Measurements from ENCODE around the gene GEMIN7. TPM values are rescaled to one million over a fixed set of nuclear protein-coding genes. Genes with fewer than 3 reads are reported as not detected.

Gene GEMIN7
- total and polyA plus RNA-seq, 4 donors = 10.0 to 25.2 (median 19.4) TPM

DNA sequence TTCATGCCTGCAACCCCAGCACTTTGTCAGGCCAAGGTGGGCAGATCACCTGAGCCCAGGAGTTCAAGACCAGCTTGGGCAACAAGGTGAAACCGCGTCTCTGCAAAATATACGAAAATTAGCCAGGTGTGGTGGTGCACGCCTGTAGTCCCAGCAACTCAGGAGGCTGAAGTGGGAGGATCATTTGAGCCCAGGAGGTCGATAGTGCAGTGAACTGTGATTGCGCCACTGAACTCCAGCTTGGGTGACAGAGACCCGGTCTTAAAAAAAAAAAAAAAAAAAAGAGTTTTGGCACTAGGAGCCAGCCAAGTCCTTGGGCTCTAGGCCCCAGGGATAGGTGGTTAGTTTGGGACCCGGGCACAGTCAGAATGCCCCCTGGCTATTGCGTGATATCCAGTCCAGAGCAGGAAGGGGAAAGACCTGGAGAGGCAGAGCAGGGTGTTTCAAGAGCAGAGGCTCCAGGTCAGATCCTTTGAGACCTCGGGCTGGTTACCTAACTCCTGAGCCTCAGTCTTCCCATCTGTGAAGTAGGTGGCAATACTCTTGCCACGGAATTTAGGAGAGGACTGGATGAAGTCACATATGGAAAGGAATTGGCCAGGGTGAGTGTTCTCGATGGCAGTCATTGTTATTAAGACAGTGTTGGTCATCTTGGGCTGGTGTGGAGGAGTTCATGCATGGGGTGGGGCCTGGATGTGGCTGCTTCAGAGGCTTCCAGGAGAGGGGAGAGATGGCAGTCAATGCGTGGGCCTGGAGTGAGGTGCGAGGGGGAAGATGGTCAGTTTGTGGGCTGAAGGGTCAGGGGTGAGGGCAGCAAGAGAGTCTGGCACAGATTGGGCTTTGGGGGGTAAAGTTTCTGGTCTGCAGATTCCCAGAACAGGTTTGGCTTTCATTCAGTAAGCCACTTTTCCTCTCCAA is 16.7 kb downstream of the GEMIN7 start:
- Histone ChIP-seq H3K4me1 (ENCODE audit: control insufficient read depth in 4 of 4, insufficient read depth in 4 of 4, low read length in 3 of 4) (peaks cover 10 to 73% (median 42%) of the 10 kb centered on the region in 4 donors), H3K27me3 (ENCODE audit: control insufficient read depth in 4 of 4, insufficient read depth in 4 of 4, low read length in 3 of 4) (no peaks in the 10 kb centered on the region), H3K27ac (ENCODE audit: low read depth in 1 of 2, low read length in 2 of 2) (no peak overlapping the region), H3K9me3 (ENCODE audit: control insufficient read depth in 4 of 4, low read length in 3 of 4) (no peaks in the 10 kb centered on the region), H3K36me3 (ENCODE audit: control insufficient read depth in 4 of 4, insufficient read depth in 3 of 4, low read depth in 1 of 4, low read length in 3 of 4) (no peaks in the 10 kb centered on the region), H3K4me3 (ENCODE audit: low read depth in 1 of 3, low read length in 3 of 3) (no peak overlapping the region), H3K9ac (ENCODE audit: low read depth in 1 of 2, low read length in 2 of 2) (no peak overlapping the region)
- no peak for TF ChIP-seq SP1 (IDR thresholded peaks at IDR 0.05)
- 84% methylated on average over 14 of the region's 14 CpGs for WGBS
- no peak for DNase-seq (ENCODE audit: low spot score)

DNA sequence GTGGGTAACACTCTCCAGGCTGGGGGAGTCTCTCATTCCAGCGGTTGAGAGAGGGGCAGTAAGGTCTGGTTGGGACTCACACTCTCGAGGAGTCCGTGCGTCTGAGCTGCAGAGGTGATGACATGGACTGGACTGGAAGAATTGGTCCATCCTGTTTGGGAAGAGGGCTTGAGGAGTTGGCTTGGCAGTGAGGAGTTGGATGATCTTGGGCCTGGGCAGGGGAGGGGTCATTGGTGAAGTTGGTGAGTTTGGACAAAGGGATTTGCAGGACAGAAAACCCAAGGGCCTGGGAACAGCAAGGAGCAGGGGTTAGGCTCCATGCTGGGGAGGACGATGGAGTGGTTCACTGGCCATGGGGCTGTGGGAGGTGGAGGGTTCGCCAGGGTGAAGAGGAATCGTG is 17.6 kb downstream of the GEMIN7 start:
- Histone ChIP-seq H3K9me3 (ENCODE audit: control insufficient read depth in 4 of 4, low read length in 3 of 4) (no peaks in the 10 kb centered on the region), H3K9ac (ENCODE audit: low read depth in 1 of 2, low read length in 2 of 2) (no peak overlapping the region), H3K4me3 (ENCODE audit: low read depth in 1 of 3, low read length in 3 of 3) (no peak overlapping the region), H3K36me3 (ENCODE audit: control insufficient read depth in 4 of 4, insufficient read depth in 3 of 4, low read depth in 1 of 4, low read length in 3 of 4) (no peaks in the 10 kb centered on the region), H3K4me1 (ENCODE audit: control insufficient read depth in 4 of 4, insufficient read depth in 4 of 4, low read length in 3 of 4) (peaks cover 10 to 65% (median 36%) of the 10 kb centered on the region in 4 donors), H3K27me3 (ENCODE audit: control insufficient read depth in 4 of 4, insufficient read depth in 4 of 4, low read length in 3 of 4) (no peaks in the 10 kb centered on the region), H3K27ac (ENCODE audit: low read depth in 1 of 2, low read length in 2 of 2) (no peak overlapping the region)
- no peak for TF ChIP-seq YY1 (IDR thresholded peaks at IDR 0.05)
- no peak for TF ChIP-seq RXRA (IDR thresholded peaks at IDR 0.05)
- no peak for TF ChIP-seq GABPA (IDR thresholded peaks at IDR 0.05 in 1 of 2, conservative IDR thresholded peaks at IDR 0.05 in 1 of 2)
- TF ChIP-seq, protein P1, sequence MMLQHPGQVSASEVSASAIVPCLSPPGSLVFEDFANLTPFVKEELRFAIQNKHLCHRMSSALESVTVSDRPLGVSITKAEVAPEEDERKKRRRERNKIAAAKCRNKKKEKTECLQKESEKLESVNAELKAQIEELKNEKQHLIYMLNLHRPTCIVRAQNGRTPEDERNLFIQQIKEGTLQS (IDR thresholded peaks at IDR 0.05) = no peak
- no peak for TF ChIP-seq FOXA1 (IDR thresholded peaks at IDR 0.05)
- no peak for TF ChIP-seq FOXA2 (IDR thresholded peaks at IDR 0.05)
- 93% methylated on average over 7 of the region's 7 CpGs for WGBS
- no peak for DNase-seq (ENCODE audit: low spot score)

DNA sequence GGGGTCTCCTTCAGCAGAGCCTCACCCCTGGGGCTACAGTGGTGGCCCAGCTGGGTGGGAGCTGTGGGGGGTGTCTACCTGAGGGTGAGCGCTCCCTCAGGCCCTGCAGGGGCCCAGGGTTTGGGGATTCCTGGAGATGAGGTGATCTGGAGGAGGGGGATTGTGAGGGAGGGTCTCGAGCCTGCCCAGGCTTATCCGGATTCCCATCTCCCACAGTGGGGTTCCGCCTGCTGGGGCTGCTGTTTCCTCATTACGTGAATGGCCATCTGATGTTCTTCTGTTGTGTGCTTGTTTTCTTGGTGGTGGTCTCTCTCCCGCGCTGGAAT is 18.4 kb downstream of the GEMIN7 start:
- Histone ChIP-seq H3K27ac (ENCODE audit: low read depth in 1 of 2, low read length in 2 of 2) (no peak overlapping the region), H3K9ac (ENCODE audit: low read depth in 1 of 2, low read length in 2 of 2) (no peak overlapping the region), H3K36me3 (ENCODE audit: control insufficient read depth in 4 of 4, insufficient read depth in 3 of 4, low read depth in 1 of 4, low read length in 3 of 4) (no peaks in the 10 kb centered on the region), H3K4me3 (ENCODE audit: low read depth in 1 of 3, low read length in 3 of 3) (no peak overlapping the region), H3K4me1 (ENCODE audit: control insufficient read depth in 4 of 4, insufficient read depth in 4 of 4, low read length in 3 of 4) (peaks cover 10 to 62% (median 34%) of the 10 kb centered on the region in 4 donors), H3K9me3 (ENCODE audit: control insufficient read depth in 4 of 4, low read length in 3 of 4) (no peaks in the 10 kb centered on the region), H3K27me3 (ENCODE audit: control insufficient read depth in 4 of 4, insufficient read depth in 4 of 4, low read length in 3 of 4) (no peaks in the 10 kb centered on the region)
- WGBS = 86% methylated on average over 7 of the region's 7 CpGs
- no peak for DNase-seq (ENCODE audit: low spot score)
- no peak for TF ChIP-seq RAD21 (IDR thresholded peaks at IDR 0.05)
- TF ChIP-seq NR2F2 (IDR thresholded peaks at IDR 0.05) = no peak

DNA sequence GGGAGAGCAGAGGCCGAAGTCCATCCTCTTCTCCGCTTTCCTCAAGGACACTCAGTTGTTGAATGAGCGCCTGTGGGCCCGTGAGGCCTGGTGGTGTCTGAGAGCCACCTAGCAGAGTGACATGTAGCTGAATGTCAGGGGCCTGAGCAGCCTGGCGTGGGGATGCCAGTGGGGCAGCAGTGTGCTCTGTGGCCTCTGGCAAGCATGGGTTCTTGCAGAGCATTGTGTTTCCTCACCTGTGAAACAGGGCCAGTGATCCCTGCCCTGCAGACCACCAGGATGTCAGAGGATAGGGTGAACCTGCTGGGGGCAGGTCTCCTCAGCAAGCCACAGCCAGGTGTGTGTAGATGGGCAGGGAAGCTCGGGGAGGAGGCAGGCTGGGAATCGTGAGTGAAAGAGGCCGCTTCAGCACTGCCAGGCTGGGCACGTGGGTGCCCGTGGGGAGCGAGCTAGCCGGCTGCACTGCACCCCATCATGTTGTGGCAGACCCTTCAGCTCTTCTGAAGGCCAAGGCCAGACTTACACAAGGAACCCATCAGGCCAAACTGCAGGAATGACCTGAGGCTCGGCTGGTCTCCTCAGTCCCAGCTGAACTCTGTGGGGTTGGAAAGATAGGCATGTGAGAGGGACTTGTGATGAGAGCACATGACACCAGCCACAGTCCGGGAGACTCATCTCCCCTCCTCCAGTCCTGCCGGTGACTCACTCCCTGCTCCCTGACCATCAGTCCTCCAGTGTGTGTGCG is 18.9 kb downstream of the GEMIN7 start:
- Histone ChIP-seq H3K36me3 (ENCODE audit: control insufficient read depth in 4 of 4, insufficient read depth in 3 of 4, low read depth in 1 of 4, low read length in 3 of 4) (no peaks in the 10 kb centered on the region), H3K4me3 (ENCODE audit: low read depth in 1 of 3, low read length in 3 of 3) (no peak overlapping the region), H3K27ac (ENCODE audit: low read depth in 1 of 2, low read length in 2 of 2) (no peak overlapping the region), H3K27me3 (ENCODE audit: control insufficient read depth in 4 of 4, insufficient read depth in 4 of 4, low read length in 3 of 4) (no peaks in the 10 kb centered on the region), H3K4me1 (ENCODE audit: control insufficient read depth in 4 of 4, insufficient read depth in 4 of 4, low read length in 3 of 4) (peaks cover 10 to 64% (median 35%) of the 10 kb centered on the region in 4 donors), H3K9me3 (ENCODE audit: control insufficient read depth in 4 of 4, low read length in 3 of 4) (no peaks in the 10 kb centered on the region), H3K9ac (ENCODE audit: low read depth in 1 of 2, low read length in 2 of 2) (no peak overlapping the region)
- 77% methylated on average over 16 of the region's 16 CpGs for WGBS
- DNase-seq (ENCODE audit: low spot score) = no peak
- peak; percentile 19 to 58 for TF ChIP-seq JUND (IDR thresholded peaks at IDR 0.05)
- TF ChIP-seq, protein P2, sequence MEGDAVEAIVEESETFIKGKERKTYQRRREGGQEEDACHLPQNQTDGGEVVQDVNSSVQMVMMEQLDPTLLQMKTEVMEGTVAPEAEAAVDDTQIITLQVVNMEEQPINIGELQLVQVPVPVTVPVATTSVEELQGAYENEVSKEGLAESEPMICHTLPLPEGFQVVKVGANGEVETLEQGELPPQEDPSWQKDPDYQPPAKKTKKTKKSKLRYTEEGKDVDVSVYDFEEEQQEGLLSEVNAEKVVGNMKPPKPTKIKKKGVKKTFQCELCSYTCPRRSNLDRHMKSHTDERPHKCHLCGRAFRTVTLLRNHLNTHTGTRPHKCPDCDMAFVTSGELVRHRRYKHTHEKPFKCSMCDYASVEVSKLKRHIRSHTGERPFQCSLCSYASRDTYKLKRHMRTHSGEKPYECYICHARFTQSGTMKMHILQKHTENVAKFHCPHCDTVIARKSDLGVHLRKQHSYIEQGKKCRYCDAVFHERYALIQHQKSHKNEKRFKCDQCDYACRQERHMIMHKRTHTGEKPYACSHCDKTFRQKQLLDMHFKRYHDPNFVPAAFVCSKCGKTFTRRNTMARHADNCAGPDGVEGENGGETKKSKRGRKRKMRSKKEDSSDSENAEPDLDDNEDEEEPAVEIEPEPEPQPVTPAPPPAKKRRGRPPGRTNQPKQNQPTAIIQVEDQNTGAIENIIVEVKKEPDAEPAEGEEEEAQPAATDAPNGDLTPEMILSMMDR (IDR thresholded peaks at IDR 0.05; ENCODE audit: low read depth, low read length, missing input control) = no peak
- TF ChIP-seq, protein P3, sequence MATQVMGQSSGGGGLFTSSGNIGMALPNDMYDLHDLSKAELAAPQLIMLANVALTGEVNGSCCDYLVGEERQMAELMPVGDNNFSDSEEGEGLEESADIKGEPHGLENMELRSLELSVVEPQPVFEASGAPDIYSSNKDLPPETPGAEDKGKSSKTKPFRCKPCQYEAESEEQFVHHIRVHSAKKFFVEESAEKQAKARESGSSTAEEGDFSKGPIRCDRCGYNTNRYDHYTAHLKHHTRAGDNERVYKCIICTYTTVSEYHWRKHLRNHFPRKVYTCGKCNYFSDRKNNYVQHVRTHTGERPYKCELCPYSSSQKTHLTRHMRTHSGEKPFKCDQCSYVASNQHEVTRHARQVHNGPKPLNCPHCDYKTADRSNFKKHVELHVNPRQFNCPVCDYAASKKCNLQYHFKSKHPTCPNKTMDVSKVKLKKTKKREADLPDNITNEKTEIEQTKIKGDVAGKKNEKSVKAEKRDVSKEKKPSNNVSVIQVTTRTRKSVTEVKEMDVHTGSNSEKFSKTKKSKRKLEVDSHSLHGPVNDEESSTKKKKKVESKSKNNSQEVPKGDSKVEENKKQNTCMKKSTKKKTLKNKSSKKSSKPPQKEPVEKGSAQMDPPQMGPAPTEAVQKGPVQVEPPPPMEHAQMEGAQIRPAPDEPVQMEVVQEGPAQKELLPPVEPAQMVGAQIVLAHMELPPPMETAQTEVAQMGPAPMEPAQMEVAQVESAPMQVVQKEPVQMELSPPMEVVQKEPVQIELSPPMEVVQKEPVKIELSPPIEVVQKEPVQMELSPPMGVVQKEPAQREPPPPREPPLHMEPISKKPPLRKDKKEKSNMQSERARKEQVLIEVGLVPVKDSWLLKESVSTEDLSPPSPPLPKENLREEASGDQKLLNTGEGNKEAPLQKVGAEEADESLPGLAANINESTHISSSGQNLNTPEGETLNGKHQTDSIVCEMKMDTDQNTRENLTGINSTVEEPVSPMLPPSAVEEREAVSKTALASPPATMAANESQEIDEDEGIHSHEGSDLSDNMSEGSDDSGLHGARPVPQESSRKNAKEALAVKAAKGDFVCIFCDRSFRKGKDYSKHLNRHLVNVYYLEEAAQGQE (IDR thresholded peaks at IDR 0.05) = no peak
- TF ChIP-seq HNF4A (conservative IDR thresholded peaks at IDR 0.05) = no peak
- TF ChIP-seq GABPA (IDR thresholded peaks at IDR 0.05 in 1 of 2, conservative IDR thresholded peaks at IDR 0.05 in 1 of 2) = no peak
